ENCODE data around the gene IGFBP5.

DNA sequence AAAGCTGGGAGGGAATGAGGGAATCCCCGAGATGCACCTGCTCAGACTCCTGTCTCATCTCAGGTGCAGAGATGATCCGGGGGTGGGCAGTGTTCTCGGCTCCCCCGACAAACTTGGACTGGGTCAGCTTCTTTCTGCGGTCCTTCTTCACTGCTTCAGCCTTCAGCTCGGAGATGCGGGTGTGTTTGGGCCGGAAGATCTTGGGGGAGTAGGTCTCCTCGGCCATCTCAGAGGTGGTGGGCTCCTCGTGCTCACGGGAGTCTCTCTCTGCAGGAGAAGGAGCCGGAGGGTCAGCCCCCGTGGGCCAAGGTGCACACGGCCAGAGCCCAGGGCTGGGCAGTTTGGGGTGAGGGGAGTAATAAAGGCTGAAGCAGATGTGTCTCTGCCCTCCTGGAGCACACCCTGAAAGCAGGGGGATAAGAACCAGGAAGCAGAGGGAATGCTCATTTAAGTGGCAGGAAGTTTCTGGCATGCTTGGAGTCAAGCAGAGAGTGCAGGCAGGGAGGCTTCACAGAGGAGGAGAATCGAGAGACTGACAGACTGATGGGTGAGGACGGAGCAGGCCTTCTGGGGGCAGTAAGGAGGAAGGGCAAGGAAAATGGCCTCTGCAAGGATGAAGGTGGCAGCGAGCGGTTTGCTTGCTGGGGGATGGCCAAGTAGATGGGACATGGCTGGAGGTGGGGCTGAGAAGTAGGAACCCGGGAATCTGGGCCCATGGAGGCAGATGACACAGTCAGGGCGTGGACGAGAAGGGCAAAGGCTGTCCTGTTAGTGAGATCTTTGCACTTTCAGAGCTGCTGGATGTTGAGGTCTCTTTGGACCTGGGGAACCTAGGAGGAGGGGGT, 16.3 kb downstream of the IGFBP5 start:
- TF ChIP-seq, protein P1, sequence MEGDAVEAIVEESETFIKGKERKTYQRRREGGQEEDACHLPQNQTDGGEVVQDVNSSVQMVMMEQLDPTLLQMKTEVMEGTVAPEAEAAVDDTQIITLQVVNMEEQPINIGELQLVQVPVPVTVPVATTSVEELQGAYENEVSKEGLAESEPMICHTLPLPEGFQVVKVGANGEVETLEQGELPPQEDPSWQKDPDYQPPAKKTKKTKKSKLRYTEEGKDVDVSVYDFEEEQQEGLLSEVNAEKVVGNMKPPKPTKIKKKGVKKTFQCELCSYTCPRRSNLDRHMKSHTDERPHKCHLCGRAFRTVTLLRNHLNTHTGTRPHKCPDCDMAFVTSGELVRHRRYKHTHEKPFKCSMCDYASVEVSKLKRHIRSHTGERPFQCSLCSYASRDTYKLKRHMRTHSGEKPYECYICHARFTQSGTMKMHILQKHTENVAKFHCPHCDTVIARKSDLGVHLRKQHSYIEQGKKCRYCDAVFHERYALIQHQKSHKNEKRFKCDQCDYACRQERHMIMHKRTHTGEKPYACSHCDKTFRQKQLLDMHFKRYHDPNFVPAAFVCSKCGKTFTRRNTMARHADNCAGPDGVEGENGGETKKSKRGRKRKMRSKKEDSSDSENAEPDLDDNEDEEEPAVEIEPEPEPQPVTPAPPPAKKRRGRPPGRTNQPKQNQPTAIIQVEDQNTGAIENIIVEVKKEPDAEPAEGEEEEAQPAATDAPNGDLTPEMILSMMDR (IDR thresholded peaks at IDR 0.05): no peak
- no peak for TF ChIP-seq POLR2AphosphoS5 (IDR thresholded peaks at IDR 0.05)

Data from breast epithelium (tissue), 3 donors.